GM21723 (cell line): Measurements from ENCODE around the gene GPR21.

ENCODE experiments used
- ATAC-seq: cut with Tn5 transposase; IDR thresholded peaks from one replicate; pipeline ENCODE4 v1.9.1; 2021; ENCODE audit warnings: mild to moderate bottlenecking, moderate library complexity; ENCODE audit not compliant: unreplicated experiment

The GPR21 gene

GRCh38 chr9:123062351-123063176 is 29.1 kb downstream of the GPR21 start:
- ATAC-seq, result no peak

- no peak for ATAC-seq
Measured at GRCh38 chr9:123063177-123063598, 29.7 kb downstream of the GPR21 start.

- no peak for ATAC-seq
Measured at GRCh38 chr9:123063896-123064295, 30.4 kb downstream of the GPR21 start.

- ATAC-seq, result no peak
Measured at GRCh38 chr9:123064716-123065115, 31.2 kb downstream of the GPR21 start.

GRCh38 chr9:123065196-123065595 is 31.7 kb downstream of the GPR21 start:
- no peak for ATAC-seq

GRCh38 chr9:123067136-123067535 is 33.7 kb downstream of the GPR21 start:
- no peak for ATAC-seq

GRCh38 chr9:123069010-123069481 is 35.6 kb downstream of the GPR21 start:
- no peak for ATAC-seq

- ATAC-seq, result no peak
Measured at GRCh38 chr9:123070198-123070597, 36.7 kb downstream of the GPR21 start.

GRCh38 chr9:123072407-123072995 is 39.0 kb downstream of the GPR21 start:
- no peak for ATAC-seq

GRCh38 chr9:123073441-123073840 is 40.0 kb downstream of the GPR21 start:
- ATAC-seq, result no peak

GRCh38 chr9:123073991-123074422 is 40.5 kb downstream of the GPR21 start:
- no peak for ATAC-seq

- ATAC-seq, result no peak
Measured at GRCh38 chr9:123074628-123075027, 41.2 kb downstream of the GPR21 start.

- no peak for ATAC-seq
Measured at GRCh38 chr9:123080444-123080843, 47.0 kb downstream of the GPR21 start.

GRCh38 chr9:123081824-123082223 is 48.4 kb downstream of the GPR21 start:
- ATAC-seq, result no peak

- ATAC-seq, result no peak
Measured at GRCh38 chr9:123083680-123084079, 50.2 kb downstream of the GPR21 start.

GRCh38 chr9:123084256-123084655 is 50.8 kb downstream of the GPR21 start:
- ATAC-seq, result no peak
